22Rv1 (cell line): ENCODE measurements around the gene SNX4.

Experiments
- H3K27ac ChIP-seq: fragments of 450-650 bp; 2 replicates; pipeline ENCODE4 v1.5.1; 2017
- CTCF ChIP-seq: fragments of 450-650 bp; IDR thresholded peaks from 2 replicates; pipeline ENCODE4 v1.5.1; 2017; ENCODE audit warnings: mild to moderate bottlenecking
- ZFX ChIP-seq: fragments of 450-650 bp; IDR thresholded peaks from 2 replicates; pipeline ENCODE4 v1.6.1; 2017; ENCODE audit warnings: antibody characterized with exemption, borderline replicate concordance

Gene SNX4

GRCh38 chr3:125436921-125437320 lies 83.1 kb downstream of the SNX4 start:
- no peak overlapping the region for H3K27ac ChIP-seq
- no peak for TF ChIP-seq ZFX
- TF ChIP-seq CTCF: no peak

GRCh38 chr3:125435231-125435630 lies 84.8 kb downstream of the SNX4 start:
- TF ChIP-seq CTCF (no peak), ZFX (no peak)
- H3K27ac ChIP-seq: no peak overlapping the region

- no peak overlapping the region for H3K27ac ChIP-seq
- TF ChIP-seq CTCF (no peak), ZFX (no peak)
Observed at GRCh38 chr3:125434582-125435011, 85.4 kb downstream of the SNX4 start.

GRCh38 chr3:125433611-125434041 lies 86.4 kb downstream of the SNX4 start:
- no peak overlapping the region for H3K27ac ChIP-seq
- TF ChIP-seq ZFX (no peak), CTCF (no peak)

GRCh38 chr3:125433091-125433534 lies 86.9 kb downstream of the SNX4 start:
- no peak overlapping the region for H3K27ac ChIP-seq
- no peak for TF ChIP-seq ZFX
- no peak for TF ChIP-seq CTCF

- no peak overlapping the region for H3K27ac ChIP-seq
- TF ChIP-seq ZFX: no peak
- TF ChIP-seq CTCF: no peak
Observed at GRCh38 chr3:125431912-125432790, 87.9 kb downstream of the SNX4 start.

- TF ChIP-seq ZFX: no peak
- TF ChIP-seq CTCF: no peak
- no peak overlapping the region for H3K27ac ChIP-seq
Observed at GRCh38 chr3:125431391-125431790, 88.6 kb downstream of the SNX4 start.
